H9 (cell line): ENCODE results near the gene DENND11. TPM values are rescaled to one million over a fixed set of nuclear protein-coding genes. Genes with fewer than 3 reads are reported as not detected.
A peak's percentile ranks its signal among the peaks of the same experiment; 100 is the strongest.

Experiments
- DNase-seq: peaks from one replicate; pipeline ENCODE4 v3.0.0-alpha.2; 2017
- H2AFZ ChIP-seq: one replicate; pipeline ENCODE4 v1.6.1; 2013; ENCODE audit warnings: mild to moderate bottlenecking, low read length, control low read depth, moderate library complexity
- H2AK5ac ChIP-seq: 2 replicates; pipeline ENCODE4 v1.6.1; 2013; ENCODE audit warnings: low read length, control low read depth, mixed read lengths; ENCODE audit not compliant: insufficient read length
- H2BK120ac ChIP-seq: one replicate; pipeline ENCODE4 v1.6.1; 2013; ENCODE audit warnings: low read depth, mild to moderate bottlenecking, low read length, control low read depth, inconsistent platforms; ENCODE audit not compliant: poor library complexity, severe bottlenecking
- H2BK12ac ChIP-seq: 2 replicates; pipeline ENCODE4 v1.6.1; 2013; ENCODE audit warnings: low read length, control low read depth, mixed read lengths, low read depth; ENCODE audit not compliant: insufficient read length
- H2BK15ac ChIP-seq: 2 replicates; pipeline ENCODE4 v1.6.1; 2013; ENCODE audit warnings: low read depth, low read length, control low read depth
- H2BK20ac ChIP-seq: one replicate; pipeline ENCODE4 v1.6.1; 2013; ENCODE audit warnings: low read depth, mild to moderate bottlenecking, low read length, control low read depth, inconsistent platforms; ENCODE audit not compliant: poor library complexity, severe bottlenecking
- H2BK5ac ChIP-seq: 2 replicates; pipeline ENCODE4 v1.6.1; 2013; ENCODE audit warnings: low read length, control low read depth, mixed read lengths; ENCODE audit not compliant: insufficient read length
- H3K14ac ChIP-seq: 2 replicates; pipeline ENCODE4 v1.6.1; 2013; ENCODE audit warnings: low read length, control low read depth; ENCODE audit not compliant: insufficient read depth
- H3K18ac ChIP-seq: 2 replicates; pipeline ENCODE4 v1.6.1; 2013; ENCODE audit warnings: low read depth, mild to moderate bottlenecking, mixed read lengths, low read length, control low read depth; ENCODE audit not compliant: insufficient read length
- H3K23ac ChIP-seq: 2 replicates; pipeline ENCODE4 v1.6.1; 2013; ENCODE audit warnings: low read length, control low read depth, mixed read lengths, low read depth; ENCODE audit not compliant: insufficient read length
- H3K23me2 ChIP-seq: 2 replicates; pipeline ENCODE4 v1.6.1; 2013; ENCODE audit warnings: low read depth, mild to moderate bottlenecking, mixed read lengths, low read length, control low read depth; ENCODE audit not compliant: insufficient read length, poor library complexity, severe bottlenecking
- H3K27ac ChIP-seq: 2 replicates; pipeline ENCODE4 v1.5.1; 2013; ENCODE audit warnings: low read length, control low read depth, mixed read lengths, low read depth; ENCODE audit not compliant: insufficient read length
- H3K27me3 ChIP-seq: 2 replicates; pipeline ENCODE4 v1.6.1; 2013; ENCODE audit warnings: low read length, control low read depth, inconsistent platforms; ENCODE audit not compliant: insufficient read depth
- H3K4ac ChIP-seq: 2 replicates; pipeline ENCODE4 v1.6.1; 2013; ENCODE audit warnings: low read depth, mild to moderate bottlenecking, control low read depth, inconsistent platforms, low read length, moderate library complexity
- H3K4me1 ChIP-seq: 2 replicates; pipeline ENCODE4 v1.6.1; 2013; ENCODE audit warnings: low read length, control low read depth, inconsistent platforms; ENCODE audit not compliant: insufficient read depth
- H3K4me2 ChIP-seq: 2 replicates; pipeline ENCODE4 v1.6.1; 2013; ENCODE audit warnings: low read length, control low read depth, mixed read lengths; ENCODE audit not compliant: insufficient read length, insufficient read depth
- H3K56ac ChIP-seq: 2 replicates; pipeline ENCODE4 v1.6.1; 2013; ENCODE audit warnings: low read depth, mild to moderate bottlenecking, mixed read lengths, low read length, control low read depth; ENCODE audit not compliant: insufficient read length
- H3K79me1 ChIP-seq: 2 replicates; pipeline ENCODE4 v1.6.1; 2013; ENCODE audit warnings: low read depth, mild to moderate bottlenecking, moderate library complexity, low read length, control low read depth, inconsistent platforms; ENCODE audit not compliant: insufficient read depth, poor library complexity, severe bottlenecking
- H3K79me2 ChIP-seq: 2 replicates; pipeline ENCODE4 v1.6.1; 2013; ENCODE audit warnings: low read length, control low read depth, inconsistent platforms; ENCODE audit not compliant: insufficient read depth
- H3K9ac ChIP-seq: 2 replicates; pipeline ENCODE4 v1.6.1; 2013; ENCODE audit warnings: low read length, control low read depth, mixed read lengths; ENCODE audit not compliant: insufficient read length; ENCODE audit errors: extremely low read depth
- H3K9me3 ChIP-seq: one replicate; pipeline ENCODE4 v1.6.1; 2013; ENCODE audit warnings: low read depth, low read length, inconsistent platforms; ENCODE audit not compliant: control insufficient read depth
- H3T11ph ChIP-seq: one replicate; pipeline ENCODE4 v1.6.1; 2013; ENCODE audit warnings: mild to moderate bottlenecking, low read length, control low read depth, inconsistent platforms
- H4K20me1 ChIP-seq: one replicate; pipeline ENCODE4 v1.6.1; 2013; ENCODE audit not compliant: control insufficient read depth, insufficient read length, insufficient read depth
- H4K5ac ChIP-seq: 2 replicates; pipeline ENCODE4 v1.6.1; 2013; ENCODE audit warnings: low read depth, mild to moderate bottlenecking, mixed read lengths, low read length, control low read depth; ENCODE audit not compliant: insufficient read length
- H4K8ac ChIP-seq: replicated peaks from 2 replicates; pipeline ENCODE4 v1.6.1; 2013; ENCODE audit warnings: low read length, control low read depth, mixed read lengths, low read depth; ENCODE audit not compliant: insufficient read length
- H4K91ac ChIP-seq: 2 replicates; pipeline ENCODE4 v1.6.1; 2013; ENCODE audit warnings: low read depth, mild to moderate bottlenecking, moderate library complexity, mixed read lengths, low read length, control low read depth; ENCODE audit not compliant: insufficient read length
- H3K27ac Mint-ChIP-seq, 3 experiments: 2 replicates in 2 of 3; 3 replicates in 1 of 3; pipeline ENCODE4 v1.8.0; 2020 to 2021; ENCODE audit warnings: mixed read lengths in 3 of 3, mild to moderate bottlenecking in 1 of 3, moderate library complexity in 1 of 3
- H3K27me3 Mint-ChIP-seq: 2 replicates; pipeline ENCODE4 v1.8.0; 2021; ENCODE audit warnings: low read depth, mild to moderate bottlenecking, moderate library complexity, mixed read lengths
- H3K36me3 Mint-ChIP-seq, 3 experiments: 2 replicates in 2 of 3; 3 replicates in 1 of 3; pipeline ENCODE4 v1.8.0; 2020 to 2021; ENCODE audit warnings: low read depth in 3 of 3, mixed read lengths in 3 of 3; ENCODE audit not compliant: insufficient read depth in 1 of 3
- H3K4me1 Mint-ChIP-seq, 2 experiments: 2 replicates each; pipeline ENCODE4 v1.8.0; 2020; ENCODE audit warnings: mixed read lengths in 2 of 2
- H3K4me3 Mint-ChIP-seq, 2 experiments: 2 replicates in 1 of 2; 3 replicates in 1 of 2; pipeline ENCODE4 v1.8.0; 2020 to 2021; ENCODE audit warnings: mild to moderate bottlenecking in 2 of 2, mixed read lengths in 2 of 2, moderate library complexity in 1 of 2
- H3K9me3 Mint-ChIP-seq, 2 experiments: 2 replicates in 1 of 2; 3 replicates in 1 of 2; pipeline ENCODE4 v1.8.0; 2020; ENCODE audit warnings: mild to moderate bottlenecking in 2 of 2, mixed read lengths in 2 of 2, moderate library complexity in 1 of 2
- WGBS: extraction: QIAGEN DNeasy Blood & Tissue Kit; methylation state at CpG from one replicate; pipeline ENCODE4 v1.1.7; 2013; ENCODE audit warnings: missing lambda C conversion rate, low lambda C conversion rate, mixed read lengths; ENCODE audit not compliant: insufficient read length; ENCODE audit errors: extremely low coverage; 5-methylcytosine and 5-hydroxymethylcytosine counted together
- total RNA-seq: library from RNA; stranded (reverse); gene quantifications from 2 replicates; pipeline ENCODE4 v1.2.1, GENCODE V29; 2021
- TF ChIP-seq, protein P1 (sequence below): fragments of 200-600 bp; sonication (generic); conservative IDR thresholded peaks from 3 replicates; pipeline ENCODE4 v1.8.0; 2021; ENCODE audit warnings: antibody characterized with exemption, mild to moderate bottlenecking

The DENND11 gene
- total RNA-seq, 1 experiment from 2014 or later = 21.9 TPM

DNA sequence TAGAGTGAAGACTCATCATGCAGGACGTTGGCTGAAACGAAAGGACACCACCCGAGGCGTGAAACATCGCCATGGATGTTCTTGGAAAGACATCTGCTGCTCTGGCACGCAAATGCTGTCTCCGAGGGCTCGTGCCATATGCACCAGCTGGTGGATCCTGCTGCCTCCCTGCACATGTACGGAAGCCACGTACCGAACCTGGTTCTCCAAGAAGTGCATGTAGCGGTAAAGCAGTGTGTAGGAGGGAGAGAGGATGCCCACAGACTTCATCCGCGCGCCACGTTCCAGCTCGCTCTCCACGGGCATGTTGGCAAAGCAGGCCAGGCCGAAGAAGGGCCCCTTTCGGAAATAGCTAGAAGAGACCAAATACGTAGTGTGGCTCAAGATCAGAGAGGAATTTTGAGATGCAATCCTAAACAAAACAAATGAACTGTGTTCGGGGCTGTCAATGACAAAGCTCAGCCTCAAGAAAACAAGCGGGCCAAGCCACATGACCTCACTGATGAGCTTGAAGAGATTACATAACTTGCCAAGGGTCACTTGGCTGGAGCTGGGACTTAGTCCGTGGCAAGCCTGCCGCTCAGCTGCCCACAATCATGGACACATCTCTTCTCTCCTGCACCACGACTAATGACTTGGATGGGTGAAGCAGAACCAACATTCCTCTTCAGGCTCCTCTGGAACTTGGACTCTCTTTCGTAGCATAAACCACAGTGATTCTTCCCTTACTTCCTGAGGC, 16.5 kb downstream of the DENND11 start:
- no peak overlapping the region for H3K4me2 ChIP-seq
- no peak overlapping the region for H4K91ac ChIP-seq
- no peaks in the 10 kb centered on the region for H4K20me1 ChIP-seq
- no peak overlapping the region for H3K14ac ChIP-seq
- no peak overlapping the region for H2BK20ac ChIP-seq
- H2BK120ac ChIP-seq = no peak overlapping the region
- H2BK12ac ChIP-seq = no peak overlapping the region
- H3K27me3 ChIP-seq = no peaks in the 10 kb centered on the region
- H3K18ac ChIP-seq = no peak overlapping the region
- no peaks in the 10 kb centered on the region for H3K9me3 ChIP-seq
- Mint-ChIP-seq H3K36me3 (peaks cover 5 to 20% (median 15%) of the 10 kb centered on the region in 3 experiments; a peak in 6 of 7 replicates), H3K4me1 (peaks cover 6 to 16% of the 10 kb centered on the region in 2 experiments), H3K4me3 (no peak overlapping the region), H3K27me3 (no peaks in the 10 kb centered on the region), H3K9me3 (no peaks in the 10 kb centered on the region), H3K27ac (peak overlapping the region in 1 of 3 experiments; percentile 22; a peak in 2 of 7 replicates)
- no peak overlapping the region for H3T11ph ChIP-seq
- H3K56ac ChIP-seq = no peak overlapping the region
- no peak overlapping the region for H2BK5ac ChIP-seq
- no peaks in the 10 kb centered on the region; the same call in 1 of the 2 replicates for H3K4me1 ChIP-seq
- DNase-seq = no peak
- H3K9ac ChIP-seq = no peak overlapping the region
- no peak overlapping the region for H3K27ac ChIP-seq
- no peak overlapping the region for H4K8ac ChIP-seq
- TF ChIP-seq, protein P1, sequence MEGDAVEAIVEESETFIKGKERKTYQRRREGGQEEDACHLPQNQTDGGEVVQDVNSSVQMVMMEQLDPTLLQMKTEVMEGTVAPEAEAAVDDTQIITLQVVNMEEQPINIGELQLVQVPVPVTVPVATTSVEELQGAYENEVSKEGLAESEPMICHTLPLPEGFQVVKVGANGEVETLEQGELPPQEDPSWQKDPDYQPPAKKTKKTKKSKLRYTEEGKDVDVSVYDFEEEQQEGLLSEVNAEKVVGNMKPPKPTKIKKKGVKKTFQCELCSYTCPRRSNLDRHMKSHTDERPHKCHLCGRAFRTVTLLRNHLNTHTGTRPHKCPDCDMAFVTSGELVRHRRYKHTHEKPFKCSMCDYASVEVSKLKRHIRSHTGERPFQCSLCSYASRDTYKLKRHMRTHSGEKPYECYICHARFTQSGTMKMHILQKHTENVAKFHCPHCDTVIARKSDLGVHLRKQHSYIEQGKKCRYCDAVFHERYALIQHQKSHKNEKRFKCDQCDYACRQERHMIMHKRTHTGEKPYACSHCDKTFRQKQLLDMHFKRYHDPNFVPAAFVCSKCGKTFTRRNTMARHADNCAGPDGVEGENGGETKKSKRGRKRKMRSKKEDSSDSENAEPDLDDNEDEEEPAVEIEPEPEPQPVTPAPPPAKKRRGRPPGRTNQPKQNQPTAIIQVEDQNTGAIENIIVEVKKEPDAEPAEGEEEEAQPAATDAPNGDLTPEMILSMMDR = no peak
- no peaks in the 10 kb centered on the region for H3K79me2 ChIP-seq
- WGBS = no CpG with 5 or more reads among the region's 27 CpGs
- no peak overlapping the region for H2BK15ac ChIP-seq
- no peak overlapping the region for H4K5ac ChIP-seq
- no peaks in the 10 kb centered on the region for H3K23me2 ChIP-seq
- no peak overlapping the region for H3K4ac ChIP-seq
- no peaks in the 10 kb centered on the region for H3K79me1 ChIP-seq
- no peak overlapping the region for H2AK5ac ChIP-seq
- H2AFZ ChIP-seq = no peak overlapping the region
- no peak overlapping the region for H3K23ac ChIP-seq
